Thyroid gland (tissue), 4 donors: ENCODE results near the gene PPP1CB.

Source experiments
- POLR2A ChIP-seq, 2 donors: fragments of 450-650 bp; IDR thresholded peaks; one replicate each; pipeline ENCODE4 v1.6.1; 2017; ENCODE audit warnings: antibody characterized with exemption in 2 of 2, mild to moderate bottlenecking in 2 of 2, moderate library complexity in 1 of 2
- TF ChIP-seq, protein P1 (sequence below), 6 experiments: fragments of 200-600 bp in 3 of 6; fragments of 450-650 bp in 3 of 6; sonication (generic) in 3 of 6; IDR thresholded peaks; one replicate each; pipeline ENCODE4 v1.5.1; 2016 to 2019; ENCODE audit warnings: antibody characterized with exemption in 6 of 6, mild to moderate bottlenecking in 2 of 6, inconsistent platforms in 1 of 6, moderate library complexity in 1 of 6

DNA sequence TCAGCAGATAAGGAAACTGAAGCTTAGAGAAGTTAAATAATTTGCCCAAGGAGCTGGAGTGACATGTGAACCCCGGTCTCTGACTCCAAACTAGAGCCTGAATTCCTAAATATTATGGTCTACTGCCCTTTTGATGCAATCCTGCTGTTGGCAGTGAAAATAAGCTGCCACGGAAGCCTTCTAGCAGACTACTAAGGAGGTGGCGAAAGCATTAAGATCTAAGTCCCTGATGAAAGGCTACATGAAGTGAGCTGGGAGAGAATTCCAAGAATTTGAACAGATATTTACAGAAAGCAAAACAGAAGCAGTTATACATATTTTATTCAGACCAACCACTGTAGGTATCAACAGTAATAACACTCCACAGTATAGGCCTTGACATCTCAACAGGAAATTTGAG lies 90.4 kb downstream of the PPP1CB start:
- TF ChIP-seq, protein P1, sequence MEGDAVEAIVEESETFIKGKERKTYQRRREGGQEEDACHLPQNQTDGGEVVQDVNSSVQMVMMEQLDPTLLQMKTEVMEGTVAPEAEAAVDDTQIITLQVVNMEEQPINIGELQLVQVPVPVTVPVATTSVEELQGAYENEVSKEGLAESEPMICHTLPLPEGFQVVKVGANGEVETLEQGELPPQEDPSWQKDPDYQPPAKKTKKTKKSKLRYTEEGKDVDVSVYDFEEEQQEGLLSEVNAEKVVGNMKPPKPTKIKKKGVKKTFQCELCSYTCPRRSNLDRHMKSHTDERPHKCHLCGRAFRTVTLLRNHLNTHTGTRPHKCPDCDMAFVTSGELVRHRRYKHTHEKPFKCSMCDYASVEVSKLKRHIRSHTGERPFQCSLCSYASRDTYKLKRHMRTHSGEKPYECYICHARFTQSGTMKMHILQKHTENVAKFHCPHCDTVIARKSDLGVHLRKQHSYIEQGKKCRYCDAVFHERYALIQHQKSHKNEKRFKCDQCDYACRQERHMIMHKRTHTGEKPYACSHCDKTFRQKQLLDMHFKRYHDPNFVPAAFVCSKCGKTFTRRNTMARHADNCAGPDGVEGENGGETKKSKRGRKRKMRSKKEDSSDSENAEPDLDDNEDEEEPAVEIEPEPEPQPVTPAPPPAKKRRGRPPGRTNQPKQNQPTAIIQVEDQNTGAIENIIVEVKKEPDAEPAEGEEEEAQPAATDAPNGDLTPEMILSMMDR (IDR thresholded peaks at IDR 0.05) = no peak
- no peak for TF ChIP-seq POLR2A (IDR thresholded peaks at IDR 0.05)
